ENCODE results near the gene PDE8B. TPM values are rescaled to one million over a fixed set of nuclear protein-coding genes. Genes with fewer than 3 reads are reported as not detected.

Gene PDE8B
- total RNA-seq, 1 donor from 2014 or later = 2.9 TPM

GRCh38 chr5:77304388-77304787 is 93.9 kb downstream of the PDE8B start:
- no peak overlapping the region for H3K4me3 Mint-ChIP-seq
- H3K27ac Mint-ChIP-seq = no peak overlapping the region

DNA sequence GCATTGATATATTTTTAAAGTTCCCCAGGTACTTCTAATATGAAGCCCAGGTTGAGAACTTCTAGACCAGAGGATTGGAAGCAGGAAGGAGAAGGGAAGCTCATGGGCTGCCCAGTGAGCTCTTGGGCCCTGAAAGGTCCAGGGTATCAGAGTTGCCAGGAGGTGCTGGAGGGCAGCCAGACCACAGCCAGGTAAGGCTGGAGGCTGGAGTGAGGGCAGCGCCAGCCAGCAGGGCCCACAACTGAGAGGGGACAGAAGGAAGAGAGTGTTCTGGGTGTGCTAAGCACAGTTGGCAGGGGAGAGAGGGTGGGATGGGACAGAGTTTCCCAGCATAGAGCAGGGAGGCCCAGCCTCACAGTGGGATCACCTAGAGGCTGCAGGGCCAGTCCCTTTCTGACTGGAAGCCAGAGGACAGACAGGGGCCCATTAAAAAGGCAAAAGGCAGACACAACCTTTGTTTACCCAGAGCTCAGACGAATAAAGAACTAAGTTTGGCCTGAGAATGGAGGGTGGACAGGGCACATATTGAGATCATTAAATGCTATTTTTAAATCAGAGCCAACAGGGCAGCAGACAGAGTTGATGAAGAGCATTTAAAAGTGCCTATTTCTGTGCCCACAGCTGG is 94.9 kb downstream of the PDE8B start:
- H3K27ac Mint-ChIP-seq = no peak overlapping the region
- no peak for TF ChIP-seq CTCF (IDR thresholded peaks at IDR 0.05; ENCODE audit: unreplicated experiment)
- no peaks in the 10 kb centered on the region for H3K36me3 Mint-ChIP-seq
- peaks cover 35% of the 10 kb centered on the region for H3K4me1 Mint-ChIP-seq
- peaks cover 2% of the 10 kb centered on the region for H3K27me3 Mint-ChIP-seq (ENCODE audit: low read depth)
- no peak for DNase-seq (ENCODE audit: low spot score in 2 of 2, unreplicated experiment in 2 of 2)
- H3K9me3 Mint-ChIP-seq = no peaks in the 10 kb centered on the region
- H3K4me3 Mint-ChIP-seq = no peak overlapping the region

More at GRCh38 chr5:77304388-77304787, 93.9 kb downstream of the PDE8B start:
- Mint-ChIP-seq H3K36me3 (no peaks in the 10 kb centered on the region), H3K27me3 (ENCODE audit: low read depth) (peaks cover 2% of the 10 kb centered on the region), H3K9me3 (no peaks in the 10 kb centered on the region), H3K4me1 (peaks cover 35% of the 10 kb centered on the region)
- no peak for DNase-seq (ENCODE audit: low spot score in 2 of 2, unreplicated experiment in 2 of 2)
- no peak for TF ChIP-seq CTCF (IDR thresholded peaks at IDR 0.05; ENCODE audit: unreplicated experiment)

DNA sequence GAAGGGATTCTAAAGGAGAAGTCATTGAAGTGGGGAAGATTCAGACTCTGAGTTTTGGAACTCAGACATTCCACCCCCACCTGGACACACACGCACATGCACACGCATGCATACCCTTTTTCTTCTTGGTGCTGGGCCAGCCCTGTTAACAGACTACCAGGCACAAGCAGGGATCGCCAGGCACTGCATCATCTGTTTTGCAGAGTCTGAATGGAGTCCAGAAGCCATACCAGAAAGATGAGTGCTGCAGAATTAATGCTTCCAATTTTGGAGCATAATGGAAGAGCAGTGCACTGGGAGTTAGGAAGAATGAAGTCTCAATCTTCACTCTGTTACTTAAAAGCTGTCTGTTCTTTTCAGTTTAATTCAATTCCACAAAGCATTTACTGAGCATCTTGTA is 95.5 kb downstream of the PDE8B start:
- H3K27me3 Mint-ChIP-seq (ENCODE audit: low read depth) = peaks cover 2% of the 10 kb centered on the region
- no peaks in the 10 kb centered on the region for H3K36me3 Mint-ChIP-seq
- no peak overlapping the region for H3K27ac Mint-ChIP-seq
- no peaks in the 10 kb centered on the region for H3K9me3 Mint-ChIP-seq
- TF ChIP-seq CTCF (IDR thresholded peaks at IDR 0.05; ENCODE audit: unreplicated experiment) = no peak
- no peak for DNase-seq (ENCODE audit: low spot score in 2 of 2, unreplicated experiment in 2 of 2)
- no peak overlapping the region for H3K4me3 Mint-ChIP-seq
- H3K4me1 Mint-ChIP-seq = peaks cover 37% of the 10 kb centered on the region

- Mint-ChIP-seq H3K27me3 (ENCODE audit: low read depth) (peaks cover 2% of the 10 kb centered on the region), H3K27ac (no peak overlapping the region), H3K4me1 (peaks cover 34% of the 10 kb centered on the region), H3K4me3 (no peak overlapping the region), H3K9me3 (no peaks in the 10 kb centered on the region), H3K36me3 (no peaks in the 10 kb centered on the region)
- DNase-seq (ENCODE audit: low spot score in 2 of 2, unreplicated experiment in 2 of 2) = no peak
- no peak for TF ChIP-seq CTCF (IDR thresholded peaks at IDR 0.05; ENCODE audit: unreplicated experiment)
Measured at GRCh38 chr5:77306531-77306930, 96.1 kb downstream of the PDE8B start.

DNA sequence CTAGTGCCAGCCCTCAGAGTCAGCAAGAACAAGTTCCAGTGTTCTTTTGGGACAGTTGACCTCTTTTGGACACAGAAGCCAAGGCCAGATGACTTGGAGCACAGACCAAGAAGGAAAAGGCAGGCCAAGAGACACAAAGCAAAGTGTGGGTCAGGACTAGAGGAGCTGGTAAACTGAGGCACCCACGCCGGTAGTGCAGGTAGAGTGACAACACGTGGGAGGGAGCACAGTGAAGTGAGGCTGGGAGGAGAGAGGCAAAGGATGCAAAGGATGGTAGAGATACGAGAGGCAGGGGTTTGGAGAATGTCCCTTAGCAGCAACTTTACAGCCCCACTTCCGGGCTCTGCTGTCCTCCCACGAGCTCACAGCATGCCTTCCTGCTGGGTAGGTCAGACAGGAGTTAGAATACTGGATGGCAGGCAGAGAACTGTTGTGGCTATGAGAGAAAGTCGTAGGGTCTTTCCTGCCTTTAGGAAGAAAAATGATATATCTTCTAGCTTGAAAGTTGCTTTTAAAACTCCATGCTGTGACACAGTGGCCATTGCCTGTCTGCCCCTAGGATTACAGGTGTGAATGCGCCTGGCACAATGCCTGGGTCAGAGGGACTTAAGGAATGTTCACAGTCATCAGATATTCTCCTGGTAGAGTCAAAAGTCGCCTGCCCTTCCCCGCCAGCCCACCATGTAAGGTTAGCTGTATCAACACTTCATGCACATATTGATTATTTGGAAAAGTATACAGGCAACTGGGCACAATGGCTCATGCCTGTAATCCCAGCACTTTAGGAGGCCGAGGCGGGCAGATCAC is 97.9 kb downstream of the PDE8B start:
- no peak for DNase-seq (ENCODE audit: low spot score in 2 of 2, unreplicated experiment in 2 of 2)
- no peak for TF ChIP-seq CTCF (IDR thresholded peaks at IDR 0.05; ENCODE audit: unreplicated experiment)
- H3K4me3 Mint-ChIP-seq = no peak overlapping the region
- peaks cover 2% of the 10 kb centered on the region for H3K27me3 Mint-ChIP-seq (ENCODE audit: low read depth)
- H3K9me3 Mint-ChIP-seq = peaks cover 4% of the 10 kb centered on the region
- H3K27ac Mint-ChIP-seq = peak overlapping the region; percentile 78
- H3K4me1 Mint-ChIP-seq = peaks cover 31% of the 10 kb centered on the region
- peaks cover 5% of the 10 kb centered on the region for H3K36me3 Mint-ChIP-seq

All from mesothelial cell of epicardium (in vitro differentiated cells).